Smooth muscle cell (in vitro differentiated cells): Measurements from ENCODE around the gene ZNF547. TPM values are rescaled to one million over a fixed set of nuclear protein-coding genes. Genes with fewer than 3 reads are reported as not detected.
"Not testable (repeated sequence)": the region's sequence is repeated elsewhere in the genome, so short reads cannot be mapped to it uniquely, and the experiment has no call there.

Source experiments
- DNase-seq: peaks from one replicate; lab custom pipeline; 2025; ENCODE audit not compliant: unreplicated experiment; lab: John Stamatoyannopoulos, UW
- H2AFZ ChIP-seq: fragments of 200-600 bp; sonication (generic); 2 replicates; pipeline ENCODE4 v1.6.0; 2016; ENCODE audit warnings: antibody characterized with exemption, low read depth, mild to moderate bottlenecking
- H3F3A ChIP-seq: fragments of 200-600 bp; sonication (generic); 2 replicates; pipeline ENCODE4 v1.6.0; 2017; ENCODE audit warnings: antibody characterized with exemption, low read depth
- H3K27ac ChIP-seq: fragments of 200-600 bp; sonication (generic); 2 replicates; pipeline ENCODE4 v1.5.1; 2016; ENCODE audit warnings: low read depth, mild to moderate bottlenecking
- H3K27me3 ChIP-seq: fragments of 200-600 bp; sonication (generic); 2 replicates; pipeline ENCODE4 v1.6.1; 2016; ENCODE audit warnings: low read depth, mild to moderate bottlenecking
- H3K36me3 ChIP-seq: fragments of 200-600 bp; sonication (generic); 2 replicates; pipeline ENCODE4 v1.5.1; 2016; ENCODE audit warnings: low read depth
- H3K4me1 ChIP-seq: fragments of 200-600 bp; sonication (generic); 2 replicates; pipeline ENCODE4 v1.5.1; 2016; ENCODE audit warnings: low read depth
- H3K4me2 ChIP-seq: fragments of 200-600 bp; sonication (generic); 2 replicates; pipeline ENCODE4 v1.6.0; 2016; ENCODE audit warnings: mild to moderate bottlenecking
- H3K4me3 ChIP-seq: fragments of 200-600 bp; sonication (generic); 2 replicates; pipeline ENCODE4 v1.5.1; 2016; ENCODE audit warnings: mild to moderate bottlenecking
- H3K79me2 ChIP-seq: fragments of 200-600 bp; sonication (generic); 2 replicates; pipeline ENCODE4 v1.6.0; 2016; ENCODE audit warnings: low read depth, mild to moderate bottlenecking
- H3K9ac ChIP-seq: fragments of 200-600 bp; sonication (generic); 2 replicates; pipeline ENCODE4 v1.6.0; 2016; ENCODE audit warnings: low read depth
- H3K9me3 ChIP-seq: fragments of 200-600 bp; sonication (generic); replicated peaks from 2 replicates; pipeline ENCODE4 v1.5.1; 2016; ENCODE audit warnings: low read depth
- H4K20me1 ChIP-seq: fragments of 200-600 bp; sonication (generic); 2 replicates; pipeline ENCODE4 v1.6.0; 2016; ENCODE audit warnings: low read depth
- CTCF ChIP-seq: fragments of 200-600 bp; sonication (generic); IDR thresholded peaks from 2 replicates; pipeline ENCODE4 v1.5.1; 2017; ENCODE audit warnings: borderline replicate concordance, mild to moderate bottlenecking, antibody characterized with exemption; ENCODE audit not compliant: insufficient read depth, poor library complexity, severe bottlenecking
- WGBS: methylation state at CpG from one replicate; pipeline ENCODE4 v1.1.7; 2016; ENCODE audit warnings: low lambda C conversion rate; 5-methylcytosine and 5-hydroxymethylcytosine counted together
- polyA plus RNA-seq: library from polyadenylated mRNA; unstranded; fragments of >200 nt; fragmentation: Nextera tagmentation; extraction: Ambion mirVana; gene quantifications from 2 replicates; pipeline ENCODE4 v1.2.1, GENCODE V29; 2016
- total RNA-seq: library from RNA; depleted of rRNA; stranded (reverse); fragments of >200 nt; gene quantifications from 2 replicates; pipeline ENCODE4 v1.2.3, GENCODE V29; 2014

ZNF547 gene
- total and polyA plus RNA-seq, 2 experiments from 2014 or later: 0.71 to 4.9 TPM

- Histone ChIP-seq H3F3A (peaks cover 7% of the 10 kb centered on the region), H3K79me2 (peaks cover 28% of the 10 kb centered on the region), H4K20me1 (no peaks in the 10 kb centered on the region), H3K9me3 (no peaks in the 10 kb centered on the region), H3K27me3 (no peaks in the 10 kb centered on the region), H2AFZ (peak overlapping the region; percentile 89), H3K9ac (peak overlapping the region; percentile 87), H3K4me2 (peak overlapping the region; percentile 86), H3K4me3 (peak overlapping the region; percentile 85), H3K27ac (peak overlapping the region; percentile 94), H3K36me3 (no peaks in the 10 kb centered on the region), H3K4me1 (peaks cover 8% of the 10 kb centered on the region)
- 92% methylated on average over 2 of the region's 2 CpGs for WGBS
- no peak for TF ChIP-seq CTCF
- DNase-seq: no peak
Measured at GRCh38 chr19:57362419-57362818, 932 bp upstream of the ZNF547 start.

- peaks cover 28% of the 10 kb centered on the region for H3K79me2 ChIP-seq
- no peaks in the 10 kb centered on the region for H3K36me3 ChIP-seq
- no peaks in the 10 kb centered on the region for H3K27me3 ChIP-seq
- no peak for TF ChIP-seq CTCF
- DNase-seq: no peak
- H3K4me2 ChIP-seq: peak overlapping the region; percentile 96
- H3K4me1 ChIP-seq: peaks cover 8% of the 10 kb centered on the region
- H3F3A ChIP-seq: peaks cover 7% of the 10 kb centered on the region
- peak overlapping the region; percentile 85 for H3K4me3 ChIP-seq
- no peaks in the 10 kb centered on the region for H4K20me1 ChIP-seq
- H3K9ac ChIP-seq: peak overlapping the region; percentile 97
- peak overlapping the region; percentile 39 for H2AFZ ChIP-seq
- H3K27ac ChIP-seq: peak overlapping the region; percentile 94
- 3% methylated on average over 17 of the region's 18 CpGs for WGBS
- H3K9me3 ChIP-seq: no peaks in the 10 kb centered on the region
Measured at GRCh38 chr19:57363688-57364181, 384 bp downstream of the ZNF547 start.

GRCh38 chr19:57366776-57367175 is 3.4 kb downstream of the ZNF547 start:
- TF ChIP-seq CTCF: no peak
- DNase-seq: no peak
- Histone ChIP-seq H4K20me1 (no peaks in the 10 kb centered on the region), H3K9ac (no peak overlapping the region), H3F3A (no peaks in the 10 kb centered on the region), H3K27ac (no peak overlapping the region), H3K79me2 (peaks cover 28% of the 10 kb centered on the region), H2AFZ (no peak overlapping the region), H3K27me3 (no peaks in the 10 kb centered on the region), H3K4me3 (no peak overlapping the region), H3K9me3 (no peaks in the 10 kb centered on the region), H3K4me2 (no peak overlapping the region), H3K4me1 (peaks cover 8% of the 10 kb centered on the region), H3K36me3 (peaks cover under 1% of the 10 kb centered on the region)
- WGBS: 97% methylated on average over 2 of the region's 2 CpGs

GRCh38 chr19:57374179-57374578 is 10.8 kb downstream of the ZNF547 start:
- Histone ChIP-seq H3K9me3 (peaks cover 19% of the 10 kb centered on the region), H3K27ac (no peak overlapping the region), H3F3A (no peaks in the 10 kb centered on the region), H3K79me2 (no peaks in the 10 kb centered on the region), H2AFZ (no peak overlapping the region), H3K4me3 (no peak overlapping the region), H3K36me3 (peaks cover 27% of the 10 kb centered on the region), H3K27me3 (no peaks in the 10 kb centered on the region), H4K20me1 (no peaks in the 10 kb centered on the region), H3K4me2 (no peak overlapping the region), H3K9ac (no peak overlapping the region), H3K4me1 (no peaks in the 10 kb centered on the region)
- WGBS: 96% methylated on average over 6 of the region's 6 CpGs
- no peak for TF ChIP-seq CTCF
- no peak for DNase-seq

GRCh38 chr19:57374647-57375046 is 11.3 kb downstream of the ZNF547 start:
- DNase-seq, H3K4me1 ChIP-seq, H2AFZ ChIP-seq, H3K79me2 ChIP-seq, H3F3A ChIP-seq, H3K27me3 ChIP-seq, H3K4me3 ChIP-seq, H3K27ac ChIP-seq, H3K4me2 ChIP-seq, H4K20me1 ChIP-seq, H3K9ac ChIP-seq: not testable (repeated sequence)
- 100% methylated on average over 2 of the region's 2 CpGs for WGBS
- Histone ChIP-seq H3K9me3 (peaks cover 19% of the 10 kb centered on the region), H3K36me3 (peaks cover 27% of the 10 kb centered on the region)
